ENCODE data around the gene CCDC186. TPM values are rescaled to one million over a fixed set of nuclear protein-coding genes. Genes with fewer than 3 reads are reported as not detected.

The CCDC186 gene
- total RNA-seq, 1 donor from 2014 or later, result 28.8 TPM

- FAIRE-seq, result no peak
- no peaks in the 10 kb centered on the region for H3K27me3 ChIP-seq (ENCODE audit: insufficient read depth, low read length)
These were observed 42.9 kb downstream of the CCDC186 start for GRCh38 chr10:114131094-114131493.

DNA sequence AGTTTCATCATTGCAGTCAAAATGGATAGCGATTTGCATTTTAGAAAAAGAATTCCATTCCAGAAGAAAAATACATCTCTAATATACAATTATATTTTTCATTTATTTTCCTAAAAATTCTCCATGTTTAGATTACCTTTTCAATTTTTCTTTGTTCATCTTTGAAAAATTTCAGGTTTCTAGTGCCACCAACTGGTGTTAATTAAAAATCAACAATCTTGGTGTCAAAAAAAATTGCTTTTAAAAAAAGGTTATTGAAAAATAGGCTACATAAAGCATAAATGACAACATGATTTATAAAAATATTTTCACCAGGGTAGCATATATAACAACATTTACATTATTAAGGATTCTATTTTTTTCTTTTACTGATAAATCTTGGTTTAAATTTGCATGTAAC lies 53.0 kb downstream of the CCDC186 start:
- H3K9me3 Mint-ChIP-seq (ENCODE audit: unreplicated experiment), result no peaks in the 10 kb centered on the region
- H3K27ac Mint-ChIP-seq (ENCODE audit: unreplicated experiment), result no peak overlapping the region
- peaks cover 3% of the 10 kb centered on the region for H3K4me1 Mint-ChIP-seq (ENCODE audit: low read depth, unreplicated experiment)
- Histone ChIP-seq H3K9me3 (ENCODE audit: insufficient read depth, low read depth, low read length) (no peaks in the 10 kb centered on the region), H3K4me3 (ENCODE audit: insufficient read depth, low read depth, low read length) (no peak overlapping the region), H3K9ac (ENCODE audit: low read length) (no peak overlapping the region), H3K27me3 (ENCODE audit: insufficient read depth, low read length) (no peaks in the 10 kb centered on the region), H4K20me1 (ENCODE audit: insufficient read depth, low read length) (no peaks in the 10 kb centered on the region), H3K4me2 (ENCODE audit: low read length) (no peak overlapping the region), H3K27ac (ENCODE audit: low read depth, low read length) (no peak overlapping the region), H2AFZ (ENCODE audit: low read depth, low read length) (no peak overlapping the region), H3K4me1 (ENCODE audit: insufficient read depth, low read length) (no peaks in the 10 kb centered on the region), H3K79me2 (ENCODE audit: insufficient read depth, low read length) (no peaks in the 10 kb centered on the region), H3K36me3 (ENCODE audit: insufficient read depth, low read length) (peaks cover 4% of the 10 kb centered on the region)
- peaks cover 2% of the 10 kb centered on the region for H3K36me3 Mint-ChIP-seq (ENCODE audit: low read depth, unreplicated experiment)
- H3K4me3 Mint-ChIP-seq (ENCODE audit: unreplicated experiment), result no peak overlapping the region
- DNase-seq (ENCODE audit: low read depth) (no peak), FAIRE-seq (no peak)
- TF ChIP-seq CTCF (IDR thresholded peaks at IDR 0.05; ENCODE audit: insufficient read depth, low read depth, low read length) (no peak), EZH2 (IDR thresholded peaks at IDR 0.05; ENCODE audit: insufficient read depth, low read length) (no peak)
- H3K27me3 Mint-ChIP-seq (ENCODE audit: low read depth, unreplicated experiment), result peaks cover 4% of the 10 kb centered on the region

More at GRCh38 chr10:114131094-114131493, 42.9 kb downstream of the CCDC186 start:
- no peak for DNase-seq (ENCODE audit: low read depth)
- H3K4me1 Mint-ChIP-seq (ENCODE audit: low read depth, unreplicated experiment), result no peaks in the 10 kb centered on the region
- Histone ChIP-seq H3K9me3 (ENCODE audit: insufficient read depth, low read depth, low read length) (no peaks in the 10 kb centered on the region), H3K79me2 (ENCODE audit: insufficient read depth, low read length) (no peaks in the 10 kb centered on the region), H3K9ac (ENCODE audit: low read length) (no peak overlapping the region), H3K27ac (ENCODE audit: low read depth, low read length) (no peak overlapping the region), H4K20me1 (ENCODE audit: insufficient read depth, low read length) (no peaks in the 10 kb centered on the region), H3K4me2 (ENCODE audit: low read length) (no peak overlapping the region), H3K4me1 (ENCODE audit: insufficient read depth, low read length) (no peaks in the 10 kb centered on the region), H3K36me3 (ENCODE audit: insufficient read depth, low read length) (peaks cover 39% of the 10 kb centered on the region), H2AFZ (ENCODE audit: low read depth, low read length) (no peak overlapping the region), H3K4me3 (ENCODE audit: insufficient read depth, low read depth, low read length) (no peak overlapping the region)
- no peak overlapping the region for H3K4me3 Mint-ChIP-seq (ENCODE audit: unreplicated experiment)
- peaks cover 13% of the 10 kb centered on the region for H3K36me3 Mint-ChIP-seq (ENCODE audit: low read depth, unreplicated experiment)
- no peaks in the 10 kb centered on the region for H3K27me3 Mint-ChIP-seq (ENCODE audit: low read depth, unreplicated experiment)
- TF ChIP-seq CTCF (IDR thresholded peaks at IDR 0.05; ENCODE audit: insufficient read depth, low read depth, low read length) (no peak), EZH2 (IDR thresholded peaks at IDR 0.05; ENCODE audit: insufficient read depth, low read length) (no peak)
- no peaks in the 10 kb centered on the region for H3K9me3 Mint-ChIP-seq (ENCODE audit: unreplicated experiment)
- H3K27ac Mint-ChIP-seq (ENCODE audit: unreplicated experiment), result no peak overlapping the region

DNA sequence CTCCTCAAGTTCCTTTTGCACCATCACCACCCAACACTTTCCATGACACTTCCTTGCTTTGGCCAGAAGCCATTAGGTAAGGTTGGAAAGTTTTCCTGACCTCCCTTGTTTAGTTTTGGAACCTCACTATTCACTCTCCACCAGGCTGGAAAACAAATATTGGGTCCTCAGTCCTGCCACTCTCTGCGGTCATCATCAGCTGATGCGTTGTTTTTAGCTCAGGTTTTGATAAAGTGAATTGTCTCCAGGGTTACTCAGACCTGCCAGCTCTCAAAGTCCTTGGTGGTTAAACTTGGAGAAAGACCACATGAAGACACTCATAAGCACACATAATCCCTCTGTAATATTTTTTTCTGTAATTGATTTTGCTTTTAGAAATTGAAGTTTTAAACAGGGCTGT lies 55.5 kb downstream of the CCDC186 start:
- no peak overlapping the region for H3K4me3 Mint-ChIP-seq (ENCODE audit: unreplicated experiment)
- no peak overlapping the region for H3K9ac ChIP-seq (ENCODE audit: low read length)
- peaks cover 3% of the 10 kb centered on the region for H3K4me1 Mint-ChIP-seq (ENCODE audit: low read depth, unreplicated experiment)
- H4K20me1 ChIP-seq (ENCODE audit: insufficient read depth, low read length), result no peaks in the 10 kb centered on the region
- no peak for TF ChIP-seq CTCF (IDR thresholded peaks at IDR 0.05; ENCODE audit: insufficient read depth, low read depth, low read length)
- FAIRE-seq, result no peak
- H3K27me3 Mint-ChIP-seq (ENCODE audit: low read depth, unreplicated experiment), result peaks cover 19% of the 10 kb centered on the region
- H3K27ac Mint-ChIP-seq (ENCODE audit: unreplicated experiment), result no peak overlapping the region
- no peak overlapping the region for H3K27ac ChIP-seq (ENCODE audit: low read depth, low read length)
- H3K4me2 ChIP-seq (ENCODE audit: low read length), result no peak overlapping the region
- H2AFZ ChIP-seq (ENCODE audit: low read depth, low read length), result no peak overlapping the region
- DNase-seq (ENCODE audit: low read depth), result no peak
- peaks cover 2% of the 10 kb centered on the region for H3K36me3 Mint-ChIP-seq (ENCODE audit: low read depth, unreplicated experiment)
- H3K4me3 ChIP-seq (ENCODE audit: insufficient read depth, low read depth, low read length), result no peak overlapping the region
- H3K79me2 ChIP-seq (ENCODE audit: insufficient read depth, low read length), result no peaks in the 10 kb centered on the region
- H3K36me3 ChIP-seq (ENCODE audit: insufficient read depth, low read length), result no peaks in the 10 kb centered on the region
- no peaks in the 10 kb centered on the region for H3K27me3 ChIP-seq (ENCODE audit: insufficient read depth, low read length)
- H3K9me3 ChIP-seq (ENCODE audit: insufficient read depth, low read depth, low read length), result no peaks in the 10 kb centered on the region
- no peaks in the 10 kb centered on the region for H3K9me3 Mint-ChIP-seq (ENCODE audit: unreplicated experiment)
- H3K4me1 ChIP-seq (ENCODE audit: insufficient read depth, low read length), result no peaks in the 10 kb centered on the region
